D721Med (cell line): ENCODE results near the gene FAT1.
A peak's percentile ranks its signal among the peaks of the same experiment; 100 is the strongest.

Source experiments
- DNase-seq: peaks from one replicate; pipeline ENCODE4 v3.0.0; 2011; ENCODE audit warnings: low spot score; ENCODE audit not compliant: insufficient read length
- FAIRE-seq: peaks from 2 replicates; lab custom pipeline; 2011; peaks lifted over from hg19 to GRCh38; lab: Jason Lieb, UNC
- CTCF ChIP-seq: IDR thresholded peaks from 2 replicates; pipeline ENCODE4 v1.5.1; 2012; ENCODE audit warnings: mild to moderate bottlenecking, control low read depth; ENCODE audit not compliant: insufficient read depth; ENCODE audit errors: missing control alignments

Gene FAT1

DNA sequence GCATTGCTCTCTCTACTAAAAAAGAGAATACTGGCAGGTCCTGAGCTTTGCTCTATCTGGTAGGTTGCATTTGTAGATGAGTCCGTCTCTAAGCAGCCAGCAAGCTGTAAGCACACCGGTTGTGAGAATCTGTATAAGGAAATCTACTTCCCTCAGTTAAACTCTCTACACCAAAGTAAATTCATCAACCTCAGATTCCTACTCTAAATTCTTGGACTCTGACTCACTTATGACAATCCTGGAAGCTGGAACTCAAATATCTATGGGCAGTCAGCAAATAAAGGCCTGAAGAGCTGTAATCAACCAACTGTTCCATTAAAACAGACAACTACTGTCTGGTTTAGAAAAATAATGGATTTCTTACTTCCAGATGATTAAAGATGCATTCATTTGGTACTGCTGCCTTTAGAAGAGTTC, 37.9 kb downstream of the FAT1 start:
- no peak for TF ChIP-seq CTCF
- no peak for DNase-seq
- no peak for FAIRE-seq

DNA sequence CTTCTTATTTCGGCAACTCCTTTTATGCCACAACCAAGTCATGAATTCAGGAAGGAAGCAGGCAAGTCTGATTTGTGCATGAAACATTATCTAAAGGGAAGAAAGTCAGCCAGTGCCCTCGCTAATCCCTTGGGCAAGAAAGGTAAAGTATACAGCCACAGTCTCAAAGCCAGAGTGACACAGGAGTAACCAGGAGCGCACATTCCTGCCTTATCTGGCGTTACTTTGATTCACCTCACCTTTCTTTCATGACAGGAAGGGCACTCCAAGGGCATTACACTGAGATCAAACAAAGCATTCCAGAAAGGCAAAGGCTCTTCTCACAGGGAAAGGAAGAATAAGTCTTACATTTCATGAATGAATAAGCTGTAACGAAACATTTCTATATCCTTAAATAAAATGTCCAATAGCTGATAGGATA, 38.8 kb downstream of the FAT1 start:
- no peak for FAIRE-seq
- no peak for DNase-seq
- no peak for TF ChIP-seq CTCF

DNA sequence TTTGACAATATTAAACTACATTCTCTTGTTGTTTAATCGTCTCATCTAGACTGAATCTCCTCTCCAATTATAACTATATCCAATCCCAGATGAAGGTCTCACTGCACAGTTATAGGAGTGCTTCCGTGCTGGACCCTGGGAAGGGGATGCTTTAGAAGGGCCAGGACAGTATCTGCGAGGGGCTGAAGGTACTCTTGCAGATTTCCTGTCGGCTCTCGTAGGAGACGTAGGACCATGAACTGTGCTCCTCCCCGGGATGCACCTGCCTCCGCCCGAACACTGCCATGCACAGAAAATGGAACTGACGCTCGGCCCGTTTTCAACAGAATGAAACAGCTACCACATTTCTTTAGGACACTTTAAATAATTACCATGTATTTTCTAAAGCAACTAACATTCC, 39.4 kb downstream of the FAT1 start:
- no peak for FAIRE-seq
- DNase-seq: no peak
- TF ChIP-seq CTCF: no peak

DNA sequence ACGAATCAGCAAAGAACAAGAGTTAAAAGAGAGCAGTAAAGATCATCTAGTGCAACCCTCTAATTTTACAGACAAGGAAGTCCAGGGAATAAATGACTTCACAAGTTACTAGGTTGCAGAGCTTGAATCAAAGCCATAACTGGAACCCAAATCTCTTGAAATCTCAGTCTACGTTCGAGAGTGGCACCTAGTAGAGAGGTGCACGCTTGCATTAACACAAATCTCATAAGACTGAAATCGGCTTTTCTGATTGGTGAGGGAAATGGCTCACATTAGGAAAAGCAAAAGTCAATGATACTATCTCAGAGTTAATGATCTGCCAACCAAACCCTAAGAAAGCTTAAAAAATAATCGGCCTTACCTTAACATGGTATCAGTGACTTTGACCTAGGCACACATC, 43.0 kb downstream of the FAT1 start:
- FAIRE-seq (no peak), DNase-seq (no peak)
- no peak for TF ChIP-seq CTCF

GRCh38 chr4:186676531-186677161, 47.0 kb downstream of the FAT1 start:
- FAIRE-seq: no peak
- TF ChIP-seq CTCF: no peak
- DNase-seq: no peak

GRCh38 chr4:186669735-186670134, 53.9 kb downstream of the FAT1 start:
- FAIRE-seq (no peak), DNase-seq (no peak)
- TF ChIP-seq CTCF: no peak

- peak; percentile 58 for TF ChIP-seq CTCF
- DNase-seq: no peak
- FAIRE-seq: no peak
Observed at GRCh38 chr4:186669159-186669731, 54.4 kb downstream of the FAT1 start.
